K562 (cell line): ENCODE data around the gene FAAP100.

Experiments
- HNRNPL ChIP-seq: fragments of 200-400 bp; formaldehyde crosslinking; IDR thresholded peaks from 2 replicates; pipeline ENCODE4 v1.6.1; 2017; ENCODE audit warnings: low read depth, mild to moderate bottlenecking, low read length
- PATZ1 ChIP-seq: fragments of 250-450 bp; sonication (Bioruptor Pico); IDR thresholded peaks from 2 replicates; pipeline ENCODE4 v1.5.0; 2020; ENCODE audit warnings: mild to moderate bottlenecking, borderline replicate concordance
- RAD21 ChIP-seq, 2 experiments: fragments of 250-450 bp in 1 of 2; fragments of 450-650 bp in 1 of 2; sonication (Bioruptor Pico) in 1 of 2; formaldehyde crosslinking in 1 of 2; IDR thresholded peaks in 1 of 2; conservative IDR thresholded peaks in 1 of 2; 2 replicates each; pipeline versions ENCODE4 v1.4.0 to v1.8.0; 2020 to 2022; ENCODE audit warnings: mild to moderate bottlenecking in 2 of 2, moderate library complexity in 1 of 2
- ZBTB33 ChIP-seq: sonication (generic); formaldehyde crosslinking; IDR thresholded peaks from 2 replicates; pipeline ENCODE4 v1.8.1; 2023; ENCODE audit warnings: mild to moderate bottlenecking, missing genetic modification reagents

DNA sequence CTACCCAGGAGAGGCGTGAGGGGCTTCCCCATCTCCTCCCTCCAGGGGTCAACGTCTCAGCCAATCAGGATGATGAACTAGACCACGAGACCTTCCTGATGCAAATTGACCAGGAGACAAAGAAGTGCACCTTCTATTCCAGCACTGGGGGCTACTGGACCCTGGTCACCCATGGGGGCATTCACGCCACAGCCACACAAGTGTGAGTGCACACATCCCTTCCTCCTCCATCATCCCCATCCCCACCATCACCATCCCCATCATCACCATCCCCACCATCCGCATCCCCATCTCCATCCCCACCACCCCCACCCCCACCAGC is 17.2 kb downstream of the FAAP100 start:
- no peak for TF ChIP-seq RAD21 (CRISPR knock-in tag; conservative IDR thresholded peaks at IDR 0.05 in 1 of 2, IDR thresholded peaks at IDR 0.05 in 1 of 2)
- TF ChIP-seq HNRNPL: no peak
- TF ChIP-seq ZBTB33: no peak
- TF ChIP-seq PATZ1 (CRISPR knock-in tag): no peak
